Tracheal epithelial cell (primary cell): Measurements from ENCODE around the gene SPHK2. TPM values are rescaled to one million over a fixed set of nuclear protein-coding genes. Genes with fewer than 3 reads are reported as not detected.

Experiments used
- total RNA-seq: library from RNA; depleted of rRNA; stranded (reverse); fragments of >200 nt; gene quantifications from 2 replicates; pipeline ENCODE4 v1.2.1, GENCODE V29; 2014

The SPHK2 gene, protein sequence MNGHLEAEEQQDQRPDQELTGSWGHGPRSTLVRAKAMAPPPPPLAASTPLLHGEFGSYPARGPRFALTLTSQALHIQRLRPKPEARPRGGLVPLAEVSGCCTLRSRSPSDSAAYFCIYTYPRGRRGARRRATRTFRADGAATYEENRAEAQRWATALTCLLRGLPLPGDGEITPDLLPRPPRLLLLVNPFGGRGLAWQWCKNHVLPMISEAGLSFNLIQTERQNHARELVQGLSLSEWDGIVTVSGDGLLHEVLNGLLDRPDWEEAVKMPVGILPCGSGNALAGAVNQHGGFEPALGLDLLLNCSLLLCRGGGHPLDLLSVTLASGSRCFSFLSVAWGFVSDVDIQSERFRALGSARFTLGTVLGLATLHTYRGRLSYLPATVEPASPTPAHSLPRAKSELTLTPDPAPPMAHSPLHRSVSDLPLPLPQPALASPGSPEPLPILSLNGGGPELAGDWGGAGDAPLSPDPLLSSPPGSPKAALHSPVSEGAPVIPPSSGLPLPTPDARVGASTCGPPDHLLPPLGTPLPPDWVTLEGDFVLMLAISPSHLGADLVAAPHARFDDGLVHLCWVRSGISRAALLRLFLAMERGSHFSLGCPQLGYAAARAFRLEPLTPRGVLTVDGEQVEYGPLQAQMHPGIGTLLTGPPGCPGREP
- 6.0 and 6.3 TPM in 2 replicates for total RNA-seq

GRCh38 chr19:48618916-48619691 is at the start of gene SPHK2, which contains the start of gene RPL18:
TSS of gene SPHK2 (plus strand) at chr19:48619506. CDS start at chr19:48620515, 1,009 bp downstream.
TSS of gene RPL18 (minus strand) at chr19:48619178. CDS start at chr19:48619143, 35 bp downstream.

DNA sequence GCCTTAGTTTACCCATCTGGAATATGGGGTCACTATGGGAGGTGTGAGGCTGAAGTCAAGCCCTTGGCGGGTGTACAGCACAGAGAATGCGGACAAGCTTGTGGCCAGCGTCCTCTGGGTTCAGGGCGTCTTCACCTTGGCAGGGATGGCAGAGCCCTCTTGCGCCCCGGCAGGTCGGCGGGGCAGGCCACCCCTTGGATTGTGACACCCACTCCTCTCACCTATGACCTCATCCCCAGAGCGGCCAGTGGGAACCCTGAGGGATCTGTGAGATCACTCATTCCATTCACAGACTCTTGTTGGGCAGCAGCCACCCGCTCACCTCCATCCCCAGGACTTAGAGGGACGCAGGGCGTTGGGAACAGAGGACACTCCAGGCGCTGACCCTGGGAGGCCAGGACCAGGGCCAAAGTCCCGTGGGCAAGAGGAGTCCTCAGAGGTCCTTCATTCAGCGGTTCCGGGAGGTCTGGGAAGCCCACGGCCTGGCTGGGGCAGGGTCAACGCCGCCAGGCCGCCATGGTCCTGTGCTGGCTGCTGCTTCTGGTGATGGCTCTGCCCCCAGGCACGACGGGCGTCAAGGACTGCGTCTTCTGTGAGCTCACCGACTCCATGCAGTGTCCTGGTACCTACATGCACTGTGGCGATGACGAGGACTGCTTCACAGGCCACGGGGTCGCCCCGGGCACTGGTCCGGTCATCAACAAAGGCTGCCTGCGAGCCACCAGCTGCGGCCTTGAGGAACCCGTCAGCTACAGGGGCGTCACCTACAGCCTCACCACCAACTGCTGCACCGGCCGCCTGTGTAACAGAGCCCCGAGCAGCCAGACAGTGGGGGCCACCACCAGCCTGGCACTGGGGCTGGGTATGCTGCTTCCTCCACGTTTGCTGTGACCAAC is 12.6 kb upstream of the SPHK2 start, which contains the start of gene SPACA4:
TSS of gene SPACA4 (plus strand) at position 280 of the 896 bp plus-strand sequence. CDS start at position 517, 237 bp downstream.

GRCh38 chr19:48614436-48615230 is 4.7 kb upstream of the SPHK2 start, which contains the start of gene FAM83E:
TSS of gene FAM83E (minus strand) at chr19:48615076. CDS start at chr19:48613372, 1,704 bp downstream.

DNA sequence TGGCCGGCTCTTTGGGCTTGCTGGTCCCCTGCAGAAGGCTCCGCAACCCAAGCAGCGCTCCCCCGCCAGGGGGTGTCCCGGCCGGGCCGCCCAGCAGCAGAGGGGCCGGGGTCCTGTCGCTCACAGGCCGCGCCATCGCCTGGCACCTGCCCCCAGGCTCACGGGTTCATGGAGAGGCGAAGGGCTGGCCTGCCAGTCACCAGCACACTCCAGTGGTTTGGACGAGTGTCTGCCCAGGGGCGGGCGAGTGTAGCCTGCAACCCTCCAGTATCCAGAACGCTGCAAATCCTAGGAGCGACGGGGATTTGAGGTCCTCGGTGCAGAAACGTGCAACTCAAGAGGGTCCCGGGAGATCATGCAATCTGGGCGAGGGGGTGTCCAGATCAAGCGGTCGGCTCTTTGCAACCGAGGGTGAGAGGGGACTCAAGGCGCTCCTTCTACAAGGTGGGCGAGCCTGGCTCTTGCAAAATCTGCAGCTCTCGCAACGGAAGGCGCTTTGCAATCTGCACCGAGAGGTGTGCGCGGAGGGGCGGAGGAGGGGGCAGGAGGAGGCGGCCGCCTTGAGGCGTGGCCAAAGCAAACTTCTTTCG is 17.6 kb downstream of the SPHK2 start, which contains the start of gene DBP:
TSS of gene DBP (minus strand) at position 521 of the 590 bp plus-strand sequence. CDS start at position 136, 385 bp downstream.

GRCh38 chr19:48646001-48646721 is 26.9 kb downstream of the SPHK2 start, which contains the start of gene CA11:
TSS of gene CA11 (minus strand) at chr19:48646187. CDS start at chr19:48645632, 555 bp downstream.

DNA sequence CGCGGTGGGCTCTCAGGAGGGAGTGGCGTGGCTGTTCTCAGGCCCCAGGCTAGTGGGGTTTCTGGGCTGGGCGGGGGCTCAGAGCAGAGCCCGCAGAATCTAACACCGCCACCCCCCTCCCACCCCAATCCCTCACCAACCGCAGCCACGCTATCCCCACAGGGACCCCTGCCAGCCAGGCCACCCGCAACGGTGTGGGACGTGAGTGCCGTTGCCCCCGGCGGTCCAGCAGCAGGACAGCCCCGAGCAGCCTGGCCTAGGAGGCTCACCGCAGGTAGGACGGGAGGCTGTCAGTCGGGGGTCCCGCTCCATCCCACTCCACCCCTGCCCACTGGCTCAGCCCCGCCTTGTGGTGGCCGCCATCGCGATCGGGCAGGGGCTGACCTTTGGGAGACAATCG is 53.7 kb downstream of the SPHK2 start, which contains the start of gene NTN5:
TSS of gene NTN5 (minus strand) at position 24 of the 400 bp plus-strand sequence. CDS start 2,031 bp downstream, outside the sequence.

Other genes starting within 250 kb of the SPHK2 start
- 46.5 and 49.0 TPM in 2 replicates for gene KDELR1, start 228.0 kb upstream of the SPHK2 start, total RNA-seq
- gene GRIN2D, start 225.8 kb upstream of the SPHK2 start, total RNA-seq = under 0.01 and 0.24 TPM in 2 replicates
- 32.4 and 48.0 TPM in 2 replicates for gene GRWD1, start 173.5 kb upstream of the SPHK2 start, total RNA-seq
- 0.48 and 1.3 TPM in 2 replicates for gene KCNJ14, start 163.9 kb upstream of the SPHK2 start, total RNA-seq
- 11.3 and 35.7 TPM in 2 replicates for gene CYTH2, start 150.1 kb upstream of the SPHK2 start, total RNA-seq
- gene LMTK3, start 107.7 kb upstream of the SPHK2 start, total RNA-seq = 1.7 and 3.1 TPM in 2 replicates
- gene SULT2B1, start 67.3 kb upstream of the SPHK2 start, total RNA-seq = 4.3 and 8.7 TPM in 2 replicates
- 0.21 TPM in 1 of 2 replicates, not detected in the other for gene SPACA4, start 12.8 kb upstream of the SPHK2 start, total RNA-seq
- 17.3 and 23.9 TPM in 2 replicates for gene FAM83E, start 4.4 kb upstream of the SPHK2 start, total RNA-seq
- gene RPL18, start 328 bp upstream of the SPHK2 start, total RNA-seq = 2,579 and 4,716 TPM in 2 replicates
- gene DBP, start 17.9 kb downstream of the SPHK2 start, total RNA-seq = 2.6 and 4.6 TPM in 2 replicates
- 1.5 and 3.1 TPM in 2 replicates for gene CA11, start 26.7 kb downstream of the SPHK2 start, total RNA-seq
- gene NTN5, start 53.5 kb downstream of the SPHK2 start, total RNA-seq = 0.24 and 0.43 TPM in 2 replicates
- 6.0 and 7.7 TPM in 2 replicates for gene FUT2, start 76.5 kb downstream of the SPHK2 start, total RNA-seq
- gene MAMSTR, start 100.2 kb downstream of the SPHK2 start, total RNA-seq = 0.48 TPM in 1 of 2 replicates, not detected in the other
- gene RASIP1, start 121.1 kb downstream of the SPHK2 start, total RNA-seq = 2.9 and 3.2 TPM in 2 replicates
- not detected in 2 replicates for gene IZUMO1, start 127.4 kb downstream of the SPHK2 start, total RNA-seq
- 11.9 and 14.9 TPM in 2 replicates for gene FUT1, start 133.1 kb downstream of the SPHK2 start, total RNA-seq
- not detected in 2 replicates for gene FGF21, start 136.0 kb downstream of the SPHK2 start, total RNA-seq
- gene BCAT2, start 191.5 kb downstream of the SPHK2 start, total RNA-seq = 35.2 and 37.8 TPM in 2 replicates
- gene HSD17B14, start 217.0 kb downstream of the SPHK2 start, total RNA-seq = 0.64 and 1.9 TPM in 2 replicates
- gene PLEKHA4, start 249.1 kb downstream of the SPHK2 start, total RNA-seq = 3.8 and 5.5 TPM in 2 replicates